ENCODE data around the gene APEX2.

APEX2 gene

GRCh38 chrX:54995621-54996020 is 4.5 kb upstream of the APEX2 start:
- in situ Hi-C loops (cut with HindIII; ENCODE audit: low sequenced_read_pairs), result no loop called here

GRCh38 chrX:55004231-55004630 is 4.1 kb downstream of the APEX2 start:
- in situ Hi-C loops (cut with HindIII; ENCODE audit: low sequenced_read_pairs), result no loop called here
- no peak for DNase-seq (ENCODE audit: low read depth, low spot score)
- TF ChIP-seq CTCF (IDR thresholded peaks at IDR 0.05; ENCODE audit: low read depth, low read length), result no peak
- no peak overlapping the region for H3K4me3 ChIP-seq (ENCODE audit: low read depth, low read length)

More at GRCh38 chrX:54995621-54996020, 4.5 kb upstream of the APEX2 start:
- DNase-seq (ENCODE audit: low read depth, low spot score), result no peak
- no peak overlapping the region for H3K4me3 ChIP-seq (ENCODE audit: low read depth, low read length)
- TF ChIP-seq CTCF (IDR thresholded peaks at IDR 0.05; ENCODE audit: low read depth, low read length), result no peak

- DNase-seq (ENCODE audit: low read depth, low spot score), result no peak
- no peak for TF ChIP-seq CTCF (IDR thresholded peaks at IDR 0.05; ENCODE audit: low read depth, low read length)
- H3K4me3 ChIP-seq (ENCODE audit: low read depth, low read length), result no peak overlapping the region
- in situ Hi-C loops (cut with HindIII; ENCODE audit: low sequenced_read_pairs), result no loop called here
Observed at GRCh38 chrX:55005256-55005655, 5.1 kb downstream of the APEX2 start.

GRCh38 chrX:55006827-55007621 is 6.9 kb downstream of the APEX2 start:
- no peak for DNase-seq (ENCODE audit: low read depth, low spot score)
- in situ Hi-C loops (cut with HindIII; ENCODE audit: low sequenced_read_pairs), result no loop called here
- TF ChIP-seq CTCF (IDR thresholded peaks at IDR 0.05; ENCODE audit: low read depth, low read length), result no peak
- H3K4me3 ChIP-seq (ENCODE audit: low read depth, low read length), result no peak overlapping the region

GRCh38 chrX:55007656-55008055 is 7.5 kb downstream of the APEX2 start:
- in situ Hi-C loops (cut with HindIII; ENCODE audit: low sequenced_read_pairs), result no loop called here
- DNase-seq (ENCODE audit: low read depth, low spot score), result peak; percentile 55
- no peak for TF ChIP-seq CTCF (IDR thresholded peaks at IDR 0.05; ENCODE audit: low read depth, low read length)
- no peak overlapping the region for H3K4me3 ChIP-seq (ENCODE audit: low read depth, low read length)

- H3K4me3 ChIP-seq (ENCODE audit: low read depth, low read length), result no peak overlapping the region
- no peak for TF ChIP-seq CTCF (IDR thresholded peaks at IDR 0.05; ENCODE audit: low read depth, low read length)
- in situ Hi-C loops (cut with HindIII; ENCODE audit: low sequenced_read_pairs), result no loop called here
- peak; percentile 3 for DNase-seq (ENCODE audit: low read depth, low spot score)
Observed at GRCh38 chrX:55008571-55009358, 8.6 kb downstream of the APEX2 start.

Measured in astrocyte of the spinal cord (primary cell).